ENCODE results near the gene NABP2. TPM values are rescaled to one million over a fixed set of nuclear protein-coding genes. Genes with fewer than 3 reads are reported as not detected.

The NABP2 gene
- total RNA-seq, 4 donors from 2014 or later = 13.2 to 24.3 (median 17.2) TPM

- ATAC-seq (ENCODE audit: low FRiP score) = no peak
- TF ChIP-seq CTCF (IDR thresholded peaks at IDR 0.05) = no peak
Observed at GRCh38 chr12:56274299-56274698, 50.2 kb downstream of the NABP2 start.

GRCh38 chr12:56278905-56279304, 54.8 kb downstream of the NABP2 start:
- ATAC-seq (ENCODE audit: low FRiP score) = no peak
- no peak for DNase-seq (ENCODE audit: low spot score)
- TF ChIP-seq CTCF (IDR thresholded peaks at IDR 0.05) = no peak

More at GRCh38 chr12:56274299-56274698, 50.2 kb downstream of the NABP2 start:
- no peak for DNase-seq (ENCODE audit: low spot score)

Other genes with a start within 250 kb of the NABP2 start
- 10 to 100 TPM; 14.5 to 43.0 (median 22.9) TPM for gene SUOX, start 227.1 kb upstream of the NABP2 start, total RNA-seq
- gene IKZF4, start 203.3 kb upstream of the NABP2 start, total RNA-seq = 10 to 100 TPM in 1 of 4 donors, 1 to 10 TPM in 3; 4.4 to 10.3 (median 6.6) TPM
- 1,000 to 10,000 TPM in 2 of 4 donors, 100 to 1,000 TPM in 2; 482 to 1,592 (median 1,024) TPM for gene RPS26, start 182.4 kb upstream of the NABP2 start, total RNA-seq
- gene ERBB3, start 144.2 kb upstream of the NABP2 start, total RNA-seq = 1 to 10 TPM; 2.9 to 8.3 (median 7.6) TPM
- gene PA2G4, start 119.8 kb upstream of the NABP2 start, total RNA-seq = 100 to 1,000 TPM in 3 of 4 donors, 10 to 100 TPM in 1; 90.2 to 232 (median 119) TPM
- 1,000 to 10,000 TPM; 2,553 to 3,094 (median 2,929) TPM for gene RPL41, start 107.7 kb upstream of the NABP2 start, total RNA-seq
- gene ZC3H10, start 106.1 kb upstream of the NABP2 start, total RNA-seq = 1 to 10 TPM; 3.5 to 5.5 (median 4.9) TPM
- gene ESYT1, start 96.1 kb upstream of the NABP2 start, total RNA-seq = 100 to 1,000 TPM; 129 to 447 (median 345) TPM
- 10 to 100 TPM; 25.8 to 42.4 (median 31.8) TPM for gene MYL6B, start 71.8 kb upstream of the NABP2 start, total RNA-seq
- gene MYL6, start 66.0 kb upstream of the NABP2 start, total RNA-seq = 1,000 to 10,000 TPM; 2,379 to 4,265 (median 3,293) TPM
- gene SMARCC2, start 34.9 kb upstream of the NABP2 start, total RNA-seq = 100 to 1,000 TPM in 1 of 4 donors, 10 to 100 TPM in 3; 65.5 to 101 (median 82.1) TPM
- gene RNF41, start 2.4 kb upstream of the NABP2 start, total RNA-seq = 100 to 1,000 TPM in 1 of 4 donors, 10 to 100 TPM in 3; 50.0 to 128 (median 76.2) TPM
- gene SLC39A5, start 5.7 kb downstream of the NABP2 start, total RNA-seq = not detected
- gene ANKRD52, start 34.0 kb downstream of the NABP2 start, total RNA-seq = 10 to 100 TPM; 13.6 to 19.2 (median 16.8) TPM
- gene COQ10A, start 42.6 kb downstream of the NABP2 start, total RNA-seq = 10 to 100 TPM in 3 of 4 donors, 1 to 10 TPM in 1; 9.0 to 18.1 (median 13.5) TPM
- gene CS, start 76.0 kb downstream of the NABP2 start, total RNA-seq = 100 to 1,000 TPM; 143 to 210 (median 194) TPM
- gene CNPY2, start 91.6 kb downstream of the NABP2 start, total RNA-seq = 10 to 100 TPM; 60.4 to 77.8 (median 69.7) TPM
- gene PAN2, start 109.7 kb downstream of the NABP2 start, total RNA-seq = 10 to 100 TPM; 17.3 to 57.8 (median 40.7) TPM
- gene IL23A, start 114.5 kb downstream of the NABP2 start, total RNA-seq = 1 to 10 TPM in 1 of 4 donors, not detected in 3; 2.2 TPM
- gene STAT2, start 135.8 kb downstream of the NABP2 start, total RNA-seq = 100 to 1,000 TPM; 137 to 256 (median 177) TPM
- gene APOF, start 138.5 kb downstream of the NABP2 start, total RNA-seq = not detected
- gene TIMELESS, start 225.1 kb downstream of the NABP2 start, total RNA-seq = 1 to 10 TPM; 3.2 to 6.8 (median 4.3) TPM
- not detected for gene MIP, start 230.3 kb downstream of the NABP2 start, total RNA-seq
- gene SPRYD4, start 244.2 kb downstream of the NABP2 start, total RNA-seq = 1 to 10 TPM; 2.3 to 4.7 (median 2.9) TPM